Measurements from ENCODE around the gene MBOAT2. TPM values are rescaled to one million over a fixed set of nuclear protein-coding genes. Genes with fewer than 3 reads are reported as not detected.
A peak's percentile ranks its signal among the peaks of the same experiment; 100 is the strongest.

MBOAT2 gene
- total and polyA plus RNA-seq, 4 donors: 9.0 to 72.9 (median 16.8) TPM

DNA sequence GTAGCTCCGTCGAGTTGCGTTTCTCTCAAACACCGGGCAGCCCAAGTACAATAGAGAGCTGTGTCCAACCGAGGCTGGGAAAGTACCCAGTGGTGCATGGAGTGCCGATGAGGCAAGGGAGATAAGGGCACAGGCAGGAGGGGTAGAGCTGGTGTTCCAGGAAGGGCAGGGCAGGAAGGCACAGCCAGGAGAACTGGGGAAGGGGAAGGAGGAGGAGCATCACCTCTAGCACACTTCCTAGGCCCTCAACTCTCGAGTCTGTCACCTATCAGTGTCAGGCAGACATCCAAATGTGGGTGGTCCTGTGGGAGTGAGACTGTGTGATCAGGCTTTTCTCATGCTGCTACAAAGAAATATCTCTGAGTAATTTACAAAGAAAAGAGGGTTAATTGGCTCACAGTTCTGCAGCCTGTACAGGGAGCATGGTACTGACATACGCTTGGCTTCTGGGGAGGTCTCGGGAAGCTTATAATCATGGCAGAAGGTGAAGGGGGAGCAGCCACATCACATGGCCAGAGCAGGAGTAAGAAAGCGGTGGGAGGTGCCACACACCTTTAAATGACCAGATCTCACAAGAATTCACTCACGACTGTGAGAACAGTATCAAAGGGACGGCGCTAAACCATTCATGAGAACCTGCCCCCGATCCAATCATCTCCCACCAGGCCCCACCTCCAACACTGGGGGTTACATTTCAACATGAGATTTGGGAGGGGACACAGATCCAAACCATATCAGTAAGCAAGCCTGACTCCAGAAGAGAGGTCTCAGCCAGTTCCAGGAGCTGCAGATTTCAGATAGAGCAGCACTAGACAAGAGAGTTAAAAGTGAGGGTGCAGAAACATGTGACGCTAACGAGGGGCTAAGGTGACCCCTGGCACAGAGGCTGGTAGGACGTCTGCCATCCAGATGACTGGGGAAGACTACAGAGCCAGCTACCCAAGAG lies 75.7 kb downstream of the MBOAT2 start:
- no peak overlapping the region for H3K27ac ChIP-seq (ENCODE audit: low read depth in 1 of 2, low read length in 1 of 2)
- no peaks in the 10 kb centered on the region for H3K9me3 ChIP-seq (ENCODE audit: control insufficient read depth in 4 of 4, insufficient read depth in 3 of 4, low read length in 3 of 4)
- no peaks in the 10 kb centered on the region for H3K27me3 ChIP-seq (ENCODE audit: control insufficient read depth in 3 of 3, insufficient read depth in 3 of 3, low read length in 2 of 3)
- 78 to 88% methylated on average over 17 of the region's 17 CpGs for WGBS, 2 donors
- DNase-seq: peak in 1 of 3 donors; percentile 8
- H3K36me3 ChIP-seq (ENCODE audit: control insufficient read depth in 4 of 4, insufficient read depth in 4 of 4, low read length in 4 of 4): peaks cover 0 to 4% (median 1%) of the 10 kb centered on the region in 4 donors
- TF ChIP-seq, protein P1, sequence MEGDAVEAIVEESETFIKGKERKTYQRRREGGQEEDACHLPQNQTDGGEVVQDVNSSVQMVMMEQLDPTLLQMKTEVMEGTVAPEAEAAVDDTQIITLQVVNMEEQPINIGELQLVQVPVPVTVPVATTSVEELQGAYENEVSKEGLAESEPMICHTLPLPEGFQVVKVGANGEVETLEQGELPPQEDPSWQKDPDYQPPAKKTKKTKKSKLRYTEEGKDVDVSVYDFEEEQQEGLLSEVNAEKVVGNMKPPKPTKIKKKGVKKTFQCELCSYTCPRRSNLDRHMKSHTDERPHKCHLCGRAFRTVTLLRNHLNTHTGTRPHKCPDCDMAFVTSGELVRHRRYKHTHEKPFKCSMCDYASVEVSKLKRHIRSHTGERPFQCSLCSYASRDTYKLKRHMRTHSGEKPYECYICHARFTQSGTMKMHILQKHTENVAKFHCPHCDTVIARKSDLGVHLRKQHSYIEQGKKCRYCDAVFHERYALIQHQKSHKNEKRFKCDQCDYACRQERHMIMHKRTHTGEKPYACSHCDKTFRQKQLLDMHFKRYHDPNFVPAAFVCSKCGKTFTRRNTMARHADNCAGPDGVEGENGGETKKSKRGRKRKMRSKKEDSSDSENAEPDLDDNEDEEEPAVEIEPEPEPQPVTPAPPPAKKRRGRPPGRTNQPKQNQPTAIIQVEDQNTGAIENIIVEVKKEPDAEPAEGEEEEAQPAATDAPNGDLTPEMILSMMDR (IDR thresholded peaks at IDR 0.05; ENCODE audit: control extremely low read depth, extremely low read depth): no peak
- H3K9ac ChIP-seq (ENCODE audit: insufficient read depth in 1 of 2, low read length in 2 of 2): no peak overlapping the region
- H3K4me3 ChIP-seq: no peak overlapping the region
- peaks cover 0 to 6% (median 0%) of the 10 kb centered on the region in 5 donors for H3K4me1 ChIP-seq (ENCODE audit: control insufficient read depth in 5 of 5, insufficient read depth in 5 of 5, low read length in 5 of 5)
- ATAC-seq (ENCODE audit: insufficient read depth, low FRiP score): no peak

DNA sequence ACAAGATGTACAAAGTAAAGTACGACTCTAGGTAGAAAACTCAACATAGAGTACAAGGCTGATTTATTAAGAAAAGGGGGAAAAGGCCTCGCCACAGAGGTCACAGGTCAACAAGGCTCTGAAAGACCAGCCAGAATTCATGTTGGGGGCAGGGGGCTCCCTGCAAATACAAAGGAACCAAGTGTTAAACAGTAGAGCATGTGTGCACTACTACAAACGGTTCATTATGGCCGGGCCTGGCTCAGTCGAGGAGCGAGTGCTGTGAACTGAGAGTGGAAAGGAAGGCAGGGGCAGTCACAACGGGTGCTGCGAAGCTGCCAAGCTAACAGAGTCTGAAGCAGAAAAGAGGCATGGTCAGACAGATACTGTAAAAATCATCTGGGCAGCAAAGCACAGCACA lies 77.1 kb downstream of the MBOAT2 start:
- H3K36me3 ChIP-seq (ENCODE audit: control insufficient read depth in 4 of 4, insufficient read depth in 4 of 4, low read length in 4 of 4): peaks cover 0 to 2% (median 0%) of the 10 kb centered on the region in 4 donors
- TF ChIP-seq, protein P1 (IDR thresholded peaks at IDR 0.05; ENCODE audit: control extremely low read depth, extremely low read depth): no peak
- 90 to 92% methylated on average over 8 of the region's 8 CpGs for WGBS, 2 donors
- no peak for ATAC-seq (ENCODE audit: insufficient read depth, low FRiP score)
- H3K9ac ChIP-seq (ENCODE audit: insufficient read depth in 1 of 2, low read length in 2 of 2): no peak overlapping the region
- DNase-seq: peak in 2 of 3 donors; percentile 4 to 18
- H3K27ac ChIP-seq (ENCODE audit: low read depth in 1 of 2, low read length in 1 of 2): no peak overlapping the region
- peaks cover 0 to 6% (median 3%) of the 10 kb centered on the region in 5 donors for H3K4me1 ChIP-seq (ENCODE audit: control insufficient read depth in 5 of 5, insufficient read depth in 5 of 5, low read length in 5 of 5)
- H3K9me3 ChIP-seq (ENCODE audit: control insufficient read depth in 4 of 4, insufficient read depth in 3 of 4, low read length in 3 of 4): no peaks in the 10 kb centered on the region
- no peak overlapping the region for H3K4me3 ChIP-seq
- no peaks in the 10 kb centered on the region for H3K27me3 ChIP-seq (ENCODE audit: control insufficient read depth in 3 of 3, insufficient read depth in 3 of 3, low read length in 2 of 3)

DNA sequence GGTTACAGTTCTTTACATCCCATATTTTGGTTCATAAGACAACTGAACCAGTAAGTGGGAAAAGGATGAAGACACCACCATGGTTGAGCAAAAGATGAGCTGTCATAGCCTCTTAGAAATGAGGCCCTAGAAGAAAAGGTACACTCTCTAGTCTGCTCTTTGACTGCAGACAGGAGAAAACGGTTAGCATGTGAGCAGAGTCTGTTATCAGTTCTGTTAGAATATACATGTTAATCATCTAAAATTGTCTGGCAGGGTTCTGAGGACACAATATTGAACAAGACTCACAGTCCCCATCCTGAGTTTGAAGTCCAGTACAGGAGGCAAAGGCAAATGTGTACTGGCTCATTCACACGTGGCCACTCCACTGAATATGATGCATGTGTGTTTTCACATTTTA lies 78.1 kb downstream of the MBOAT2 start:
- Histone ChIP-seq H3K9me3 (ENCODE audit: control insufficient read depth in 4 of 4, insufficient read depth in 3 of 4, low read length in 3 of 4) (no peaks in the 10 kb centered on the region), H3K27me3 (ENCODE audit: control insufficient read depth in 3 of 3, insufficient read depth in 3 of 3, low read length in 2 of 3) (no peaks in the 10 kb centered on the region), H3K4me1 (ENCODE audit: control insufficient read depth in 5 of 5, insufficient read depth in 5 of 5, low read length in 5 of 5) (peaks cover 0 to 6% (median 3%) of the 10 kb centered on the region in 5 donors), H3K4me3 (no peak overlapping the region), H3K27ac (ENCODE audit: low read depth in 1 of 2, low read length in 1 of 2) (no peak overlapping the region), H3K36me3 (ENCODE audit: control insufficient read depth in 4 of 4, insufficient read depth in 4 of 4, low read length in 4 of 4) (peaks cover 0 to 2% (median 0%) of the 10 kb centered on the region in 4 donors), H3K9ac (ENCODE audit: insufficient read depth in 1 of 2, low read length in 2 of 2) (no peak overlapping the region)
- TF ChIP-seq, protein P1 (IDR thresholded peaks at IDR 0.05; ENCODE audit: control extremely low read depth, extremely low read depth): no peak
- DNase-seq (no peak), ATAC-seq (ENCODE audit: insufficient read depth, low FRiP score) (no peak)
- WGBS, 2 donors: 86 to 94% methylated on average over 2 of the region's 2 CpGs

Measured in lung (tissue), 12 donors.